Activated naive CD4-positive, alpha-beta T cell treated with anti-CD3 and anti-CD28 coated beads, Interleukin-2, amount 50 U/mL, for 24 hours (primary cell): ENCODE measurements around the gene HRH3.

Experiments
- H3K27ac Mint-ChIP-seq: one replicate; pipeline ENCODE4 v1.8.0; 2021; ENCODE audit warnings: mild to moderate bottlenecking, mixed read lengths
- H3K27me3 Mint-ChIP-seq: one replicate; pipeline ENCODE4 v1.8.0; 2021; ENCODE audit warnings: mixed read lengths
- H3K36me3 Mint-ChIP-seq: one replicate; pipeline ENCODE4 v1.8.0; 2021; ENCODE audit warnings: mixed read lengths
- H3K4me1 Mint-ChIP-seq: one replicate; pipeline ENCODE4 v1.8.0; 2021; ENCODE audit warnings: mixed read lengths
- H3K4me3 Mint-ChIP-seq: one replicate; pipeline ENCODE4 v1.8.0; 2021; ENCODE audit warnings: mild to moderate bottlenecking, mixed read lengths
- H3K9me3 Mint-ChIP-seq: one replicate; pipeline ENCODE4 v1.8.0; 2021; ENCODE audit warnings: mixed read lengths

Gene HRH3

DNA sequence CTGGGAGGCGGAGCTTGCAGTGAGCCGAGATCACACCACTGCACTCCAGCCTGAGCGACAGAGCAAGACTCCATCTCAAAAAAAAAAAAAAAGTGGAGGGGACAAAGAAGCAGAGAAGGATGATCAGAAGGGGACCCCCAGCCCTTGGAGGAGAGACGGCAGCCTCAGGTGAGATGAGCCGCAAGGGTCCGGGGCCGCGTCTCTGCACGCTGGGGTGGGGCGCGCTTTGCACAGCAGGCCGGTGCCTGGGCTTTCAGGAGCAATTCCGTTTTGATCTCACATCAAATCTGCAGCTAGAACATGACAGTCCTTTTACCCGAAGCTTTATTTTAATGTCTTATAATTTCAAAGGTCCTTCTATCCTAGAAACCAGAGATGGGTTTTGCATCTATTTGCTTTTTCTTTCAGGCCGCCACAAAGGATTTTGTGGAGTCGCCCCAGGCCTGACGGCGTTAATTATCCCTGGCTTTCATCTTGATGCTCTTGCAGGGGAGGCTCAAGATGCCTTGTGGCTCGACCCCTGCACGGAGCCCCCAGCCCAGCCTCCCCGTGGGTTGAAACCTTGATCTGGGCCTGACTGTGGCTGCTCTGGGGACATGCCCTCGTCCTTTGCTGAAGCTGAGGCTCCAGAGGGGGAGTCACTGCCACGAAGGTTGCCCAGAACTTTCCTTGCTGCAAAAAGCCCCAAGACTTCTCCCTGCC, 17.3 kb downstream of the HRH3 start:
- H3K36me3 Mint-ChIP-seq = peaks cover 9% of the 10 kb centered on the region
- no peak overlapping the region for H3K4me3 Mint-ChIP-seq
- no peak overlapping the region for H3K27ac Mint-ChIP-seq

DNA sequence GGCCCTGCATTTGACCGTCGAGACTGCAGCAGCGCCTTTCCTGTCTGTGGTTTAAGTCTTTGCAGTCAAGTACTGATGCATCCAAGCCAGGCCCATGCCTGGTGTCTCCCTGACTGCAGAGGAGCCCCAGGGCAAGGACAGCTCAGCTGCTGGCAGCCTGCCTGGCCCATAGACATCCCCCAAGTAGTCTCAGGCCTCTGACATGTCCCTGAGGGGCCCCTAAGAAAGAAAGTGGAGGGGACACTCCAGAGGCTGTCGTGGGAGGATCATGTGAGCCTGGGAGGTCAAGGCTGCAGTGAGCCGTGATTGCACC, 18.0 kb downstream of the HRH3 start:
- Mint-ChIP-seq H3K27me3 (no peaks in the 10 kb centered on the region), H3K9me3 (no peaks in the 10 kb centered on the region), H3K4me3 (no peak overlapping the region), H3K27ac (no peak overlapping the region), H3K4me1 (no peaks in the 10 kb centered on the region), H3K36me3 (peaks cover 9% of the 10 kb centered on the region)

More for the DNA sequence above, 17.3 kb downstream of the HRH3 start:
- Mint-ChIP-seq H3K4me1 (no peaks in the 10 kb centered on the region), H3K9me3 (no peaks in the 10 kb centered on the region), H3K27me3 (no peaks in the 10 kb centered on the region)

DNA sequence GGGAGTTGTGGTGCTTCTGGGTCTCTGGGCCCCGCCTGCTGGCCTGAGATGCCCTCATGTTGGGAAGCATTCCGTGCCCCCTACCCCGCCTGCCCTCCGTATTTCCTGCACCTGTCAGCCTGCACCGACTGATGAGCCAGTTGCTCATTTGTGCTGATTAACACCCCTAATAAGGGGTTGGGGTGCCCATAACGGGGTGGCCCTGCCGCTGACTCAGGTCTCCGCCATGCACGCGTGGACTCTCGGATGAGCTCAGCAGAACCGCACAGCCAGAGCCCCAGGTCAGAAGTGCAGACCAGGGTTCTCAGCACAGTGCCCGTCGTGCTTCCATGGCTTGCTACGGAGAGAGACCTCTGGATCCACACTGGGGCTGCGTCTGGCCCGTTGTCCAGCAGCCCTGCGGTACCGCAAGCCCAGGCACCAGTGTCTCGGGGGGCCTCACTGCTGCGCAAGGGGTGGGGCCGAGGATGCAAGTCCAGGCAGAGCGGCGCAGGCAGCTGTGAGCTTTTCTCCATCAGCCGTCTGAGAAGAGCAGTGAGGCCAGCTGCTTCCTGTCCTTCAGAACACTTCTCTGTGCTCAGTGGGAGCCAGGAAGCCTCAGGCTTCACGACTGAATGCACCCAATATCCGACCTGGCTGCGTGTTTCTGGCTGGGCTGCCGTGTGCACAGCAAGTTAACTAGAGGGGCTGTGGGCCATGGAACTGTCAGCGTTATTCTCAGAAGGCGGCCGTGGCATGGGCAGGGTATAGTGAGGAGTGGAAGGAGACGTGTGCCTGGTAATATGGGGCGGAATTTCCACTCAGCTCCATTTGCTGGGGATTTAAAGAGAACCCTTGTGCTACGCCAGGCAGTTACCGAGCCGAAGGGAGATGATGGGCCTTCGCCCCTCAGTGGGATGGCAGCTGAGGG, 18.6 kb downstream of the HRH3 start:
- no peak overlapping the region for H3K27ac Mint-ChIP-seq
- peaks cover 9% of the 10 kb centered on the region for H3K36me3 Mint-ChIP-seq
- H3K27me3 Mint-ChIP-seq = no peaks in the 10 kb centered on the region
- H3K4me3 Mint-ChIP-seq = no peak overlapping the region
- H3K9me3 Mint-ChIP-seq = no peaks in the 10 kb centered on the region
- no peaks in the 10 kb centered on the region for H3K4me1 Mint-ChIP-seq

DNA sequence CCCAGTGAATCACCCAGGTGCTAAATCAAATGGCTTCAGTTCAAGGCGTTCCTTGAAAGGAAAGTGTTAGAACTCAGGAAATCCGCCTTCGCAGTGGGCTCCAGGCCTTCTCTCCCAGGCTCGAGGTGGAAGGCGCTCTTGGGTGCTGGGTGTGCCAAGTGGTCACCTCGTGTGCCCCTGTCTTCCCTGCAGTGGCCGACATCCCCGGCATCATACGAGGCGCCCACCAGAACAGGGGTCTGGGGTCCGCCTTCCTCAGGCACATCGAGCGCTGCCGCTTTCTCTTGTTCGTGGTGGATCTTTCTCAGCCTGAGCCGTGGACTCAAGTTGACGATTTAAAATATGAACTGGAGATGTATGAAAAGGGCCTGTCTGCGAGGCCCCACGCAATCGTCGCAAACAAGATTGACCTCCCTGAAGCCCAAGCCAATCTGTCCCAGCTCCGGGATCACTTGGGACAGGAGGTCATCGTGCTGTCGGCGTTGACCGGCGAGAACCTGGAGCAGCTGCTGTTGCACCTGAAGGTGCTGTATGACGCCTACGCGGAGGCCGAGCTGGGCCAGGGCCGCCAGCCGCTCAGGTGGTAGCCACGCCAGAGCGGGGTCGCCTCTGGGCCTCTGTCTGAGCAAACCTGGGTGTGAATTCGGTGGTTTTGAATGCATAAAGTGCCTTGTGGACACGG, 19.4 kb downstream of the HRH3 start:
- H3K27me3 Mint-ChIP-seq = no peaks in the 10 kb centered on the region
- H3K36me3 Mint-ChIP-seq = peaks cover 10% of the 10 kb centered on the region
- H3K4me3 Mint-ChIP-seq = no peak overlapping the region
- no peaks in the 10 kb centered on the region for H3K9me3 Mint-ChIP-seq
- no peaks in the 10 kb centered on the region for H3K4me1 Mint-ChIP-seq
- no peak overlapping the region for H3K27ac Mint-ChIP-seq

- Mint-ChIP-seq H3K27me3 (no peaks in the 10 kb centered on the region), H3K4me1 (no peaks in the 10 kb centered on the region), H3K36me3 (peaks cover 11% of the 10 kb centered on the region), H3K27ac (peak overlapping the region; percentile 62), H3K4me3 (no peak overlapping the region), H3K9me3 (no peaks in the 10 kb centered on the region)
These were observed 21.1 kb downstream of the HRH3 start for GRCh38 chr20:62198931-62199330.

- H3K4me1 Mint-ChIP-seq = no peaks in the 10 kb centered on the region
- peaks cover 10% of the 10 kb centered on the region for H3K36me3 Mint-ChIP-seq
- H3K9me3 Mint-ChIP-seq = no peaks in the 10 kb centered on the region
- no peak overlapping the region for H3K27ac Mint-ChIP-seq
- no peaks in the 10 kb centered on the region for H3K27me3 Mint-ChIP-seq
- no peak overlapping the region for H3K4me3 Mint-ChIP-seq
These were observed 21.6 kb downstream of the HRH3 start for GRCh38 chr20:62198496-62198895.

DNA sequence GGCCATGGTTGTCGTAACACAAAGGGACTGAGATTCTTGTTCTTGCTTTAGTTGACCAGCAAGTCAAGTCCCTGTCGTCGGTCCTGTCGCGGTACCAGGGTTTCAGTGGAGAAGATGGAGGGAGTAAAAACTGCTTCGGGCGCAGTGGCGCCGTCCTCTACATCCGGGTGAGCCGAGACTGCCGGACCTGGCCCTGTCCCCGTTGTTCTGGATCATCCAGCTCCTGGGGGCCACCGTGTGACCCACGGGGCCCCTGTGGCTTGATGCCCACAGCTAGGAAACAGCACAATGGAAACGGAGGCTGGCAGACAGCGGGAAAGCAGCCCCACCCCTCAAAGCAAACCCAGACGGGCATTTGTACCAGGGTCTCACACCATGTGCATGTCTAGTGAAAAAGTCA, 22.3 kb downstream of the HRH3 start:
- Mint-ChIP-seq H3K4me1 (no peaks in the 10 kb centered on the region), H3K4me3 (no peak overlapping the region), H3K9me3 (no peaks in the 10 kb centered on the region), H3K36me3 (peaks cover 10% of the 10 kb centered on the region), H3K27ac (no peak overlapping the region), H3K27me3 (no peaks in the 10 kb centered on the region)

- H3K9me3 Mint-ChIP-seq = no peaks in the 10 kb centered on the region
- no peaks in the 10 kb centered on the region for H3K27me3 Mint-ChIP-seq
- H3K4me3 Mint-ChIP-seq = no peak overlapping the region
- peaks cover 10% of the 10 kb centered on the region for H3K36me3 Mint-ChIP-seq
- no peaks in the 10 kb centered on the region for H3K4me1 Mint-ChIP-seq
- H3K27ac Mint-ChIP-seq = no peak overlapping the region
These were observed 22.8 kb downstream of the HRH3 start for GRCh38 chr20:62197311-62197710.

GRCh38 chr20:62196286-62196685, 23.8 kb downstream of the HRH3 start:
- Mint-ChIP-seq H3K27me3 (no peaks in the 10 kb centered on the region), H3K27ac (no peak overlapping the region), H3K4me1 (no peaks in the 10 kb centered on the region), H3K36me3 (peaks cover 7% of the 10 kb centered on the region), H3K4me3 (no peak overlapping the region), H3K9me3 (no peaks in the 10 kb centered on the region)

DNA sequence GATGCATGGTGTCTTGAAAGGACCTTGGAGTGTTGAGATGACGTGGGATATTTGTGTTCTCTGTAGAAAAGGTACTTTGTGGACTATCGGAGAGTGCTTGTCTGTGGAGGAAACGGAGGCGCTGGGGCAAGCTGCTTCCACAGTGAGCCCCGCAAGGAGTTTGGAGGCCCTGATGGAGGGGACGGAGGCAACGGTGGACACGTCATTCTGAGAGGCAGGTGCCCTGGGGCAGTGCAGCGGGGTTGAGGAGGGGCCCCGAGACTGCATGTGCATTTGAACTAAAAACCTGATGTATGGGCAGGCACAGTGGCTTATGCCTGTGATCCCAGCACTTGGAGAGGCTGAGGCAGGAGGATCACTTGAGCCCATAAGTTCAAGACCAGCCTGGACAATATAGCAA, 24.3 kb downstream of the HRH3 start:
- no peak overlapping the region for H3K27ac Mint-ChIP-seq
- H3K27me3 Mint-ChIP-seq = no peaks in the 10 kb centered on the region
- no peak overlapping the region for H3K4me3 Mint-ChIP-seq
- no peaks in the 10 kb centered on the region for H3K4me1 Mint-ChIP-seq
- no peaks in the 10 kb centered on the region for H3K9me3 Mint-ChIP-seq
- peaks cover 7% of the 10 kb centered on the region for H3K36me3 Mint-ChIP-seq

GRCh38 chr20:62195075-62195405, 25.0 kb downstream of the HRH3 start:
- peaks cover 6% of the 10 kb centered on the region for H3K36me3 Mint-ChIP-seq

DNA sequence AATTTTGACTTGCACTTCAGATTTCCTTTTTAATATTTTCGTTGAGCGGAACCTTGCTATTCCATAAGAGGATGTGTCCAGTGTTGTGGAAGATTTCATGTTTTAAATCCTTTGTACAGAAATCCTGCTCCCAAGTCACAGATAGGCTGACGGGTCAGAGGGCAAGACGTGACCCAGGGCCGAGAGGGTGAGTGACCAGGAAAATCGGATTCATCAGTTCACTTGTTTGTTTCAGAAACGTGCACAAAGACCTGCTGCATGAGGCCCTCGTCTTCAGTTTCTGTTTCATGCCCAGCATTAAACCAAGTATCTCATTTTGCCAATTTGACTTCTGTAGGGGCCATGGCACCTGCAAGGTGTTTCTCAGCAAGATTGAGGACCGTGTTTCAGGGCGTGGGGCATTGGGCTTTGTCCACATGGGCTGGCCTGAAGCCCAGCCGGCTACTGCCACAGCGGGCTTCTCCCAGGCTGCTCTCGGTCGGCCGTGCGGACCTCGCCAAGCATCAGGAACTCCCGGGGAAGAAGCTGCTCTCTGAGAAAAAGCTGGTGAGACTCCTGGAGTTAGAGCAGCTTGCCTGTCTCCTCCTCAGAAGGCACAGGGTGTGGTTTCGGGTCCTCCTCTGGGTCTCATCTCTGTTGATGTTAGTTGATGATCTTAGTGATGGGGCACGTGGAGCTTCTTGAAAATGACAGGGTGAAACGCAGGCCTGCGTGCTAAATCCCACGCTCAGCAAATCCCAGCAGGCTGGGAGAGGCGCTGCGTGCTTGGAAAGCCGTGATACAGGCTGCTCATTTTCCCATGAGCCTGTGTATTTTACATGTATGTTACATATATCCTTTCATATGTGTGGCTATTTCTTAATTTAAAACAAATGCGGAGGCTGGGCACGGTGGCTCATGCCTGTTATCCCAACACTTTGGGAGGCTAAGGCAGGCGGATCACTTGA, 26.7 kb downstream of the HRH3 start:
- H3K27me3 Mint-ChIP-seq = no peaks in the 10 kb centered on the region
- no peak overlapping the region for H3K4me3 Mint-ChIP-seq
- no peaks in the 10 kb centered on the region for H3K4me1 Mint-ChIP-seq
- H3K36me3 Mint-ChIP-seq = peaks cover 2% of the 10 kb centered on the region
- no peak overlapping the region for H3K27ac Mint-ChIP-seq
- no peaks in the 10 kb centered on the region for H3K9me3 Mint-ChIP-seq

More at GRCh38 chr20:62195075-62195405, 25.0 kb downstream of the HRH3 start:
- Mint-ChIP-seq H3K4me3 (no peak overlapping the region), H3K27me3 (no peaks in the 10 kb centered on the region), H3K9me3 (no peaks in the 10 kb centered on the region), H3K27ac (no peak overlapping the region), H3K4me1 (no peaks in the 10 kb centered on the region)

DNA sequence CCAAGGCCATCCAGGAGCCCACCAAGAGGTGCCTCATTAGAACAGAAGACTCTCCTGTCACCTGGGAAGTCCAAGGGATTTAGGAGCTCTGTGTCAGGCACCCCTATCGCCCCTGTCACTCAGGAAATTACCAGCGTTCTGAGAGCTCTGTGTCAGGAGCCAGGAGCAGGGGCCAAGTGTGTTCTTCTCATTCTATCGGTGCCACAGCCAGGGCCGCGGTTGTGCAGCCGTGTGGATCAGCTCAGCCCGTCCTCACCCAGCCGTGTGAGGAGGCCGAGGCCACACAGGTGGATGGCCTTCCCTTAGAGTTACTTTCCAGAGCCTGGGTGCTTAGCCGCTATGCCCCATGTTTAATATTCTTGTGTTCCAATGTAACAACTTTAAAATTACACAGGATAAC, 27.4 kb downstream of the HRH3 start:
- no peaks in the 10 kb centered on the region for H3K27me3 Mint-ChIP-seq
- H3K4me1 Mint-ChIP-seq = peaks cover 3% of the 10 kb centered on the region
- no peak overlapping the region for H3K4me3 Mint-ChIP-seq
- peaks cover 2% of the 10 kb centered on the region for H3K36me3 Mint-ChIP-seq
- H3K9me3 Mint-ChIP-seq = no peaks in the 10 kb centered on the region
- no peak overlapping the region for H3K27ac Mint-ChIP-seq

DNA sequence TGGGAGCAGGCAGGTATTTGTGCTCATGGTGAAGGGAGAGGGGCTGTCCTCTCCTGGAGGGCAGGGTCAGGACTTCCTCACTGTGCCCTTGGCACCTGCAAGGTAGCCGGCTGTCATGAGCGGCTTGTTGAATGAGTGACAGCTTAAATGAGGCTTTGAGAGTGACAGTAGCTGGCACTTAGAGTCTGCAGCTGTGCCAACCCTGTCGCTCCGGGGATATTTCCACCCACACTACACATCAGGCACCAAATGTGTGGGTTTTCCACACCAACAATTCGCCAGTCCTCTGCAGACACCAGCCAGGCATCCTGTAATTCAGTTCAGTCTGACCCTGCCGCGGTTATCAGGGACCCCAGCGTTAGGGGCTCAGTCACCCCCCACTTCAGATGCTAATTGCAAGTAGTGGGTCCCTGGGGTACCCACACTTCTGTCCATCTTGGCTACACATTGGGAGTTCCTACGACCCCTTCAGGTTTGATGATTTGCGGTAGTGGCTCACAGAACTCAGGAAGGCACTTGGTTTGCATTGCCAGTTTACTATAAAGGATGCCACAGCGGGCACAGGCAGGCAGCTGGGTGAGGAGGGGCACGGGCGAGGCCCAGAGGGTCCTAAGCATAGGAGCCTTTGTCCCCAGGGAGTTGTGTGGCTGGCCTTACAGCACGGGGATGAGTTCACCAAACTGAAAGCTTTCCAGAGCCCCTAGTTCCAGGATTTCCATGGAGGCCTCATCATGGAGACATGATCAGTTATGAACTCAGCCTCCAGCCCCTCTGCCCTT, 28.1 kb downstream of the HRH3 start:
- no peaks in the 10 kb centered on the region for H3K27me3 Mint-ChIP-seq

More for the DNA sequence above, 28.1 kb downstream of the HRH3 start:
- H3K9me3 Mint-ChIP-seq = no peaks in the 10 kb centered on the region
- no peak overlapping the region for H3K27ac Mint-ChIP-seq
- H3K4me3 Mint-ChIP-seq = no peak overlapping the region
- H3K36me3 Mint-ChIP-seq = peaks cover 2% of the 10 kb centered on the region
- peaks cover 9% of the 10 kb centered on the region for H3K4me1 Mint-ChIP-seq
